MG63 (cell line): ENCODE results near the gene FGG. TPM values are rescaled to one million over a fixed set of nuclear protein-coding genes. Genes with fewer than 3 reads are reported as not detected.
"Not testable (repeated sequence)": the region's sequence is repeated elsewhere in the genome, so short reads cannot be mapped to it uniquely, and the experiment has no call there.

Source experiments
- DNase-seq: peaks from one replicate; pipeline ENCODE4 v3.0.0-alpha.2; 2020
- H3K27me3 ChIP-seq: fragments of 250-450 bp; sonication (Bioruptor Pico); 2 replicates; pipeline ENCODE4 v1.5.1; 2020; ENCODE audit warnings: mild to moderate bottlenecking, moderate library complexity
- H3K36me3 ChIP-seq: fragments of 250-450 bp; sonication (Bioruptor Pico); 2 replicates; pipeline ENCODE4 v1.5.1; 2020; ENCODE audit warnings: mild to moderate bottlenecking, moderate library complexity
- H3K4me3 ChIP-seq: fragments of 250-450 bp; sonication (Bioruptor Pico); 2 replicates; pipeline ENCODE4 v1.5.1; 2020; ENCODE audit warnings: mild to moderate bottlenecking, moderate library complexity
- H3K9me3 ChIP-seq: fragments of 250-450 bp; sonication (Bioruptor Pico); 2 replicates; pipeline ENCODE4 v1.5.1; 2020; ENCODE audit warnings: mild to moderate bottlenecking, moderate library complexity
- total RNA-seq: library from RNA; depleted of rRNA; stranded (reverse); fragments of >200 nt; shearing (Covaris generic); gene quantifications from 2 replicates; pipeline ENCODE4 v1.2.3, GENCODE V29; 2014; ENCODE audit warnings: low replicate concordance

Gene FGG
- total RNA-seq, 1 experiment from 2014 or later = not detected

GRCh38 chr4:154595807-154596206, 16.6 kb downstream of the FGG start:
- no peaks in the 10 kb centered on the region for H3K27me3 ChIP-seq
- no peaks in the 10 kb centered on the region for H3K9me3 ChIP-seq
- H3K4me3 ChIP-seq = no peak overlapping the region
- no peak for DNase-seq
- H3K36me3 ChIP-seq = no peaks in the 10 kb centered on the region

GRCh38 chr4:154594343-154594742, 18.1 kb downstream of the FGG start:
- not testable (repeated sequence) for H3K4me3 ChIP-seq, DNase-seq, H3K9me3 ChIP-seq, H3K36me3 ChIP-seq, H3K27me3 ChIP-seq

- Histone ChIP-seq H3K4me3 (no peak overlapping the region), H3K9me3 (no peaks in the 10 kb centered on the region), H3K27me3 (no peaks in the 10 kb centered on the region), H3K36me3 (no peaks in the 10 kb centered on the region)
- no peak for DNase-seq
Measured at GRCh38 chr4:154593868-154594267, 18.6 kb downstream of the FGG start.

GRCh38 chr4:154591890-154592289, 20.6 kb downstream of the FGG start:
- Histone ChIP-seq H3K27me3 (no peaks in the 10 kb centered on the region), H3K36me3 (no peaks in the 10 kb centered on the region), H3K4me3 (no peak overlapping the region), H3K9me3 (no peaks in the 10 kb centered on the region)
- DNase-seq = no peak

- H3K27me3 ChIP-seq = no peaks in the 10 kb centered on the region
- H3K36me3 ChIP-seq = no peaks in the 10 kb centered on the region
- H3K4me3 ChIP-seq = no peak within 1 kb of the TSS
- no peak for DNase-seq
- no peaks in the 10 kb centered on the region for H3K9me3 ChIP-seq
Measured at GRCh38 chr4:154590329-154591006, 22.0 kb downstream of the FGG start, which contains the start of gene FGA. Gene FGA (minus strand): TSS chr4:154590742. CDS start chr4:154590687, 55 bp downstream.

GRCh38 chr4:154589296-154590197, 22.9 kb downstream of the FGG start:
- Histone ChIP-seq H3K36me3 (no peaks in the 10 kb centered on the region), H3K9me3 (no peaks in the 10 kb centered on the region), H3K4me3 (no peak overlapping the region), H3K27me3 (no peaks in the 10 kb centered on the region)
- DNase-seq = no peak

- Histone ChIP-seq H3K36me3 (no peaks in the 10 kb centered on the region), H3K4me3 (no peak overlapping the region), H3K9me3 (no peaks in the 10 kb centered on the region), H3K27me3 (no peaks in the 10 kb centered on the region)
- DNase-seq = no peak
Measured at GRCh38 chr4:154588198-154588597, 24.3 kb downstream of the FGG start.

- Histone ChIP-seq H3K36me3 (no peaks in the 10 kb centered on the region), H3K27me3 (no peaks in the 10 kb centered on the region), H3K4me3 (no peak overlapping the region), H3K9me3 (no peaks in the 10 kb centered on the region)
- no peak for DNase-seq
Measured at GRCh38 chr4:154586296-154587033, 26.0 kb downstream of the FGG start.

- no peak for DNase-seq
- no peaks in the 10 kb centered on the region for H3K27me3 ChIP-seq
- H3K9me3 ChIP-seq = no peaks in the 10 kb centered on the region
- no peaks in the 10 kb centered on the region for H3K36me3 ChIP-seq
- H3K4me3 ChIP-seq = no peak overlapping the region
Measured at GRCh38 chr4:154585369-154586018, 27.0 kb downstream of the FGG start.

- no peaks in the 10 kb centered on the region for H3K9me3 ChIP-seq
- no peaks in the 10 kb centered on the region for H3K36me3 ChIP-seq
- H3K27me3 ChIP-seq = no peaks in the 10 kb centered on the region
- DNase-seq = no peak
- H3K4me3 ChIP-seq = no peak overlapping the region
Measured at GRCh38 chr4:154584259-154584658, 28.2 kb downstream of the FGG start.

- Histone ChIP-seq H3K27me3 (no peaks in the 10 kb centered on the region), H3K36me3 (no peaks in the 10 kb centered on the region), H3K4me3 (no peak overlapping the region), H3K9me3 (no peaks in the 10 kb centered on the region)
- DNase-seq = no peak
Measured at GRCh38 chr4:154583677-154584076, 28.8 kb downstream of the FGG start.

GRCh38 chr4:154583230-154583629, 29.2 kb downstream of the FGG start:
- Histone ChIP-seq H3K27me3 (no peaks in the 10 kb centered on the region), H3K9me3 (no peaks in the 10 kb centered on the region), H3K4me3 (no peak overlapping the region), H3K36me3 (no peaks in the 10 kb centered on the region)
- DNase-seq = no peak

GRCh38 chr4:154582723-154583122, 29.7 kb downstream of the FGG start:
- Histone ChIP-seq H3K4me3 (no peak overlapping the region), H3K9me3 (no peaks in the 10 kb centered on the region), H3K36me3 (no peaks in the 10 kb centered on the region), H3K27me3 (no peaks in the 10 kb centered on the region)
- DNase-seq = no peak

GRCh38 chr4:154579927-154580326, 32.5 kb downstream of the FGG start:
- DNase-seq = no peak
- no peaks in the 10 kb centered on the region for H3K9me3 ChIP-seq
- H3K36me3 ChIP-seq = no peaks in the 10 kb centered on the region
- H3K4me3 ChIP-seq = no peak overlapping the region
- no peaks in the 10 kb centered on the region for H3K27me3 ChIP-seq

GRCh38 chr4:154578919-154579318, 33.5 kb downstream of the FGG start:
- H3K4me3 ChIP-seq = no peak overlapping the region
- H3K36me3 ChIP-seq = no peaks in the 10 kb centered on the region
- no peak for DNase-seq

GRCh38 chr4:154577324-154577723, 35.1 kb downstream of the FGG start:
- H3K27me3 ChIP-seq = no peaks in the 10 kb centered on the region
- no peak for DNase-seq
- H3K4me3 ChIP-seq = no peak overlapping the region
- H3K9me3 ChIP-seq = no peaks in the 10 kb centered on the region
- no peaks in the 10 kb centered on the region for H3K36me3 ChIP-seq

More at GRCh38 chr4:154578919-154579318, 33.5 kb downstream of the FGG start:
- no peaks in the 10 kb centered on the region for H3K27me3 ChIP-seq
- H3K9me3 ChIP-seq = no peaks in the 10 kb centered on the region

GRCh38 chr4:154574311-154574710, 38.1 kb downstream of the FGG start:
- no peak overlapping the region for H3K4me3 ChIP-seq
- H3K9me3 ChIP-seq = no peaks in the 10 kb centered on the region
- no peaks in the 10 kb centered on the region for H3K36me3 ChIP-seq
- H3K27me3 ChIP-seq = no peaks in the 10 kb centered on the region
- no peak for DNase-seq
